ENCODE measurements around the gene DPYD.

DNA sequence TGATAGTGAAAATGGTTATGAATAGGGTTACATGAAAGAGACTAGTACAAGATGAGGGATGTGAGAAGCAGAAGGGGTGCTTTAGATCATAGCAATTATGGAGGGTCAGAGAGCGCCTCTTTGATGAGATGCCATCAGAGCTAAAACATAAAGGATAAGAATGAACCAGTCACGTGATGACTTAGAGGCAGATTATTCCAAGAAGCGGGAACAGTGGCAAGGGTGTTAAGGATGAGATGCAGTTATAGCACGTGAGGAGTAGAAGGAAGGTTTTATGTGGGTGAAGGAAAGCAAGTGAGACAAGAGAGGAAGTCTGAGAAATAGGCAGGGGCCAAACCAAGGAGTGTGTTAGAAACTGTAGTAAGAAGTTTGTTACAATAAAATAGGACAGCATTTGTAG lies 360.1 kb downstream of the DPYD start:
- TF ChIP-seq, protein P1, sequence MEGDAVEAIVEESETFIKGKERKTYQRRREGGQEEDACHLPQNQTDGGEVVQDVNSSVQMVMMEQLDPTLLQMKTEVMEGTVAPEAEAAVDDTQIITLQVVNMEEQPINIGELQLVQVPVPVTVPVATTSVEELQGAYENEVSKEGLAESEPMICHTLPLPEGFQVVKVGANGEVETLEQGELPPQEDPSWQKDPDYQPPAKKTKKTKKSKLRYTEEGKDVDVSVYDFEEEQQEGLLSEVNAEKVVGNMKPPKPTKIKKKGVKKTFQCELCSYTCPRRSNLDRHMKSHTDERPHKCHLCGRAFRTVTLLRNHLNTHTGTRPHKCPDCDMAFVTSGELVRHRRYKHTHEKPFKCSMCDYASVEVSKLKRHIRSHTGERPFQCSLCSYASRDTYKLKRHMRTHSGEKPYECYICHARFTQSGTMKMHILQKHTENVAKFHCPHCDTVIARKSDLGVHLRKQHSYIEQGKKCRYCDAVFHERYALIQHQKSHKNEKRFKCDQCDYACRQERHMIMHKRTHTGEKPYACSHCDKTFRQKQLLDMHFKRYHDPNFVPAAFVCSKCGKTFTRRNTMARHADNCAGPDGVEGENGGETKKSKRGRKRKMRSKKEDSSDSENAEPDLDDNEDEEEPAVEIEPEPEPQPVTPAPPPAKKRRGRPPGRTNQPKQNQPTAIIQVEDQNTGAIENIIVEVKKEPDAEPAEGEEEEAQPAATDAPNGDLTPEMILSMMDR (IDR thresholded peaks at IDR 0.05): no peak
- TF ChIP-seq POLR2A (IDR thresholded peaks at IDR 0.05): no peak
